Loucy (cell line): ENCODE data around the gene PAK3.
A peak's percentile ranks its signal among the peaks of the same experiment; 100 is the strongest.

Experiments used
- H2AFZ ChIP-seq: fragments of 200-600 bp; sonication (generic); 2 replicates; pipeline ENCODE4 v1.6.0; 2016; ENCODE audit warnings: antibody characterized with exemption, mild to moderate bottlenecking, low read length, moderate library complexity
- H3F3A ChIP-seq: fragments of 200-600 bp; 2 replicates; pipeline ENCODE4 v1.6.0; 2016; ENCODE audit warnings: antibody characterized with exemption, low read depth, mild to moderate bottlenecking
- H3K27me3 ChIP-seq: fragments of 200-600 bp; sonication (generic); 2 replicates; pipeline ENCODE4 v1.6.1; 2014; ENCODE audit warnings: low read length, mild to moderate bottlenecking; ENCODE audit not compliant: insufficient read depth, poor library complexity, severe bottlenecking
- H3K36me3 ChIP-seq: fragments of 200-600 bp; sonication (generic); 2 replicates; pipeline ENCODE4 v1.6.1; 2016; ENCODE audit warnings: low read length; ENCODE audit not compliant: insufficient read depth
- H3K4me1 ChIP-seq: fragments of 200-600 bp; sonication (generic); 2 replicates; pipeline ENCODE4 v1.5.1; 2014; ENCODE audit warnings: low read length, mild to moderate bottlenecking; ENCODE audit not compliant: insufficient read depth, poor library complexity, severe bottlenecking
- H3K4me2 ChIP-seq: fragments of 200-600 bp; sonication (generic); 2 replicates; pipeline ENCODE4 v1.6.0; 2014; ENCODE audit warnings: antibody characterized with exemption, low read length, low read depth, mild to moderate bottlenecking; ENCODE audit not compliant: poor library complexity, severe bottlenecking
- H3K4me3 ChIP-seq: fragments of 200-600 bp; sonication (generic); 2 replicates; pipeline ENCODE4 v1.5.1; 2014; ENCODE audit warnings: low read length, mild to moderate bottlenecking, mixed read lengths; ENCODE audit not compliant: poor library complexity, severe bottlenecking
- H3K79me2 ChIP-seq: fragments of 200-600 bp; sonication (generic); 2 replicates; pipeline ENCODE4 v1.6.1; 2014; ENCODE audit warnings: low read length; ENCODE audit not compliant: insufficient read depth
- H3K9ac ChIP-seq: fragments of 200-600 bp; sonication (generic); 2 replicates; pipeline ENCODE4 v1.6.0; 2014; ENCODE audit warnings: mild to moderate bottlenecking, low read depth, low read length, moderate library complexity; ENCODE audit not compliant: poor library complexity, severe bottlenecking
- H3K9me2 ChIP-seq: fragments of 200-600 bp; sonication (generic); replicated peaks from 2 replicates; pipeline ENCODE4 v1.6.1; 2016; ENCODE audit warnings: low read depth, low read length, mixed read lengths
- H3K9me3 ChIP-seq: fragments of 200-600 bp; sonication (generic); 2 replicates; pipeline ENCODE4 v1.6.1; 2014; ENCODE audit warnings: mild to moderate bottlenecking, antibody characterized with exemption, low read length, low read depth; ENCODE audit not compliant: insufficient read depth
- H4K20me1 ChIP-seq: fragments of 200-600 bp; sonication (generic); 2 replicates; pipeline ENCODE4 v1.6.0; 2014; ENCODE audit warnings: antibody characterized with exemption, low read length, mild to moderate bottlenecking; ENCODE audit not compliant: insufficient read depth, poor library complexity, severe bottlenecking
- CTCF ChIP-seq: fragments of 200-600 bp; sonication (generic); conservative IDR thresholded peaks from 2 replicates; pipeline ENCODE4 v1.5.1; 2014; ENCODE audit warnings: mild to moderate bottlenecking, antibody characterized with exemption, low read length
- EZH2phosphoT487 ChIP-seq: fragments of 200-600 bp; IDR thresholded peaks from 2 replicates; pipeline ENCODE4 v1.6.1; 2018; ENCODE audit warnings: antibody characterized with exemption, mild to moderate bottlenecking, moderate library complexity, borderline replicate concordance

The PAK3 gene

GRCh38 chrX:111207851-111208250 lies 111.9 kb downstream of the PAK3 start:
- Histone ChIP-seq H3K4me1 (no peaks in the 10 kb centered on the region), H2AFZ (no peak overlapping the region), H4K20me1 (no peaks in the 10 kb centered on the region), H3F3A (no peaks in the 10 kb centered on the region), H3K9me2 (no peaks in the 10 kb centered on the region), H3K4me3 (no peak overlapping the region), H3K27me3 (no peaks in the 10 kb centered on the region), H3K9ac (no peak overlapping the region), H3K79me2 (no peaks in the 10 kb centered on the region), H3K36me3 (no peaks in the 10 kb centered on the region), H3K9me3 (no peaks in the 10 kb centered on the region), H3K4me2 (no peak overlapping the region)
- TF ChIP-seq EZH2phosphoT487 (no peak), CTCF (no peak)

- Histone ChIP-seq H3K9ac (no peak overlapping the region), H3K9me3 (no peaks in the 10 kb centered on the region), H3K4me3 (no peak overlapping the region), H3K9me2 (no peaks in the 10 kb centered on the region), H3F3A (no peaks in the 10 kb centered on the region), H3K4me1 (no peaks in the 10 kb centered on the region), H3K27me3 (no peaks in the 10 kb centered on the region), H3K4me2 (no peak overlapping the region), H4K20me1 (no peaks in the 10 kb centered on the region), H3K36me3 (no peaks in the 10 kb centered on the region), H2AFZ (no peak overlapping the region), H3K79me2 (no peaks in the 10 kb centered on the region)
- TF ChIP-seq CTCF, result no peak
These were observed 120.4 kb downstream of the PAK3 start for GRCh38 chrX:111216293-111216801.

GRCh38 chrX:111244235-111244750 lies 148.3 kb downstream of the PAK3 start:
- no peaks in the 10 kb centered on the region for H3K27me3 ChIP-seq
- no peaks in the 10 kb centered on the region for H3F3A ChIP-seq

More at GRCh38 chrX:111244235-111244750, 148.3 kb downstream of the PAK3 start:
- H3K79me2 ChIP-seq, result no peaks in the 10 kb centered on the region
- no peak overlapping the region for H3K9ac ChIP-seq
- H3K9me3 ChIP-seq, result no peaks in the 10 kb centered on the region
- no peak overlapping the region for H2AFZ ChIP-seq
- no peak overlapping the region for H3K4me2 ChIP-seq
- H4K20me1 ChIP-seq, result no peaks in the 10 kb centered on the region
- H3K9me2 ChIP-seq, result no peaks in the 10 kb centered on the region
- H3K36me3 ChIP-seq, result no peaks in the 10 kb centered on the region
- H3K4me1 ChIP-seq, result no peaks in the 10 kb centered on the region
- TF ChIP-seq EZH2phosphoT487 (no peak), CTCF (peak; percentile 63)
- no peak overlapping the region for H3K4me3 ChIP-seq
